Trophoblast cell (in vitro differentiated cells and primary cell): ENCODE data around the gene GAS5.
A peak's percentile ranks its signal among the peaks of the same experiment; 100 is the strongest.
"Not testable (repeated sequence)": the region's sequence is repeated elsewhere in the genome, so short reads cannot be mapped to it uniquely, and the experiment has no call there.

Experiments
- DNase-seq, 2 donors: peaks; one replicate each; pipeline ENCODE4 v3.0.0-alpha.2; 2016
- H2AFZ ChIP-seq: 2 replicates; pipeline ENCODE4 v1.6.1; 2013; ENCODE audit warnings: low read length, moderate library complexity, mild to moderate bottlenecking; ENCODE audit not compliant: insufficient read depth, poor library complexity
- H2AK5ac ChIP-seq: 2 replicates; pipeline ENCODE4 v1.6.1; 2013; ENCODE audit warnings: mild to moderate bottlenecking, low read length
- H2BK120ac ChIP-seq: 2 replicates; pipeline ENCODE4 v1.6.1; 2013; ENCODE audit warnings: low read length, mild to moderate bottlenecking, moderate library complexity; ENCODE audit not compliant: insufficient read depth, poor library complexity
- H2BK12ac ChIP-seq: 2 replicates; pipeline ENCODE4 v1.6.1; 2013; ENCODE audit warnings: mild to moderate bottlenecking, low read length, moderate library complexity
- H2BK5ac ChIP-seq: 2 replicates; pipeline ENCODE4 v1.6.1; 2013; ENCODE audit warnings: low read length, low read depth, moderate library complexity, mild to moderate bottlenecking; ENCODE audit not compliant: poor library complexity
- H3K14ac ChIP-seq: 2 replicates; pipeline ENCODE4 v1.6.1; 2013; ENCODE audit warnings: mild to moderate bottlenecking, low read length
- H3K18ac ChIP-seq: 2 replicates; pipeline ENCODE4 v1.6.1; 2013; ENCODE audit warnings: mild to moderate bottlenecking, low read length
- H3K23ac ChIP-seq: 2 replicates; pipeline ENCODE4 v1.6.1; 2013; ENCODE audit warnings: low read length
- H3K27ac ChIP-seq: 2 replicates; pipeline ENCODE4 v1.5.1; 2013; ENCODE audit warnings: low read depth, mild to moderate bottlenecking, inconsistent platforms, low read length, moderate library complexity
- H3K27me3 ChIP-seq: 2 replicates; pipeline ENCODE4 v1.6.1; 2013; ENCODE audit warnings: inconsistent platforms, mild to moderate bottlenecking, low read length, moderate library complexity; ENCODE audit not compliant: insufficient read depth
- H3K36me3 ChIP-seq, 2 experiments: 1 replicate in 1 of 2; 2 replicates in 1 of 2; pipeline ENCODE4 v1.6.1; 2013; ENCODE audit warnings: low read length in 2 of 2, mild to moderate bottlenecking in 2 of 2, moderate library complexity in 1 of 2; ENCODE audit not compliant: insufficient read depth in 2 of 2, control insufficient read depth in 1 of 2
- H3K4ac ChIP-seq: 2 replicates; pipeline ENCODE4 v1.6.1; 2013; ENCODE audit warnings: low read depth, mild to moderate bottlenecking, low read length, moderate library complexity
- H3K4me1 ChIP-seq, 2 experiments: 1 replicate in 1 of 2; 2 replicates in 1 of 2; pipeline ENCODE4 v1.6.1; 2013; ENCODE audit warnings: low read length in 2 of 2, mild to moderate bottlenecking in 2 of 2, moderate library complexity in 1 of 2; ENCODE audit not compliant: insufficient read depth in 2 of 2, control insufficient read depth in 1 of 2
- H3K4me2 ChIP-seq: 2 replicates; pipeline ENCODE4 v1.6.1; 2013; ENCODE audit warnings: inconsistent platforms, mild to moderate bottlenecking, low read length, moderate library complexity
- H3K4me3 ChIP-seq: 2 replicates; pipeline ENCODE4 v1.5.1; 2013; ENCODE audit warnings: mild to moderate bottlenecking, low read depth, low read length, inconsistent platforms
- H3K79me1 ChIP-seq: one replicate; pipeline ENCODE4 v1.6.1; 2013; ENCODE audit warnings: low read length
- H3K79me2 ChIP-seq: 2 replicates; pipeline ENCODE4 v1.6.1; 2013; ENCODE audit warnings: low read length, mild to moderate bottlenecking; ENCODE audit not compliant: control insufficient read depth, insufficient read depth, poor library complexity
- H3K9ac ChIP-seq: 2 replicates; pipeline ENCODE4 v1.6.1; 2013; ENCODE audit warnings: mild to moderate bottlenecking, low read length
- H3K9me3 ChIP-seq: 2 replicates; pipeline ENCODE4 v1.6.1; 2013; ENCODE audit warnings: low read depth, mild to moderate bottlenecking, control low read depth, inconsistent platforms, low read length; ENCODE audit not compliant: insufficient read depth
- H4K12ac ChIP-seq: 2 replicates; pipeline ENCODE4 v1.6.1; 2013; ENCODE audit warnings: low read depth, mild to moderate bottlenecking, low read length, moderate library complexity
- H4K8ac ChIP-seq: 2 replicates; pipeline ENCODE4 v1.6.1; 2013; ENCODE audit warnings: low read depth, mild to moderate bottlenecking, low read length, moderate library complexity
- H4K91ac ChIP-seq: one replicate; pipeline ENCODE4 v1.6.1; 2013; ENCODE audit warnings: low read depth, mild to moderate bottlenecking, low read length, moderate library complexity
- WGBS: extraction: QIAGEN DNeasy Blood & Tissue Kit; methylation state at CpG from one replicate; pipeline ENCODE4 v1.1.7; 2013; ENCODE audit warnings: missing lambda C conversion rate; ENCODE audit not compliant: insufficient read length, insufficient coverage; ENCODE audit errors: extremely low coverage; 5-methylcytosine and 5-hydroxymethylcytosine counted together

The GAS5 gene

GRCh38 chr1:173887627-173888026 is 19.8 kb upstream of the GAS5 start:
- no peak overlapping the region for H4K91ac ChIP-seq
- WGBS: no CpG with 5 or more reads among the region's 2 CpGs
- H3K79me2 ChIP-seq: no peaks in the 10 kb centered on the region
- no peaks in the 10 kb centered on the region for H3K4me1 ChIP-seq
- no peak overlapping the region for H4K8ac ChIP-seq
- H3K23ac ChIP-seq: no peak overlapping the region
- peak in 1 of 2 donors; percentile 60 for DNase-seq
- no peak overlapping the region for H3K4ac ChIP-seq
- no peak overlapping the region for H2AK5ac ChIP-seq
- no peak overlapping the region for H4K12ac ChIP-seq
- no peaks in the 10 kb centered on the region for H3K27me3 ChIP-seq
- H3K79me1 ChIP-seq: no peaks in the 10 kb centered on the region
- peaks cover 7 to 8% of the 10 kb centered on the region in 2 experiments for H3K36me3 ChIP-seq
- no peak overlapping the region for H3K27ac ChIP-seq
- no peak overlapping the region for H3K18ac ChIP-seq
- no peak overlapping the region for H2BK120ac ChIP-seq
- H3K9me3 ChIP-seq: no peaks in the 10 kb centered on the region
- H3K9ac ChIP-seq: no peak overlapping the region
- H2BK5ac ChIP-seq: no peak overlapping the region
- no peak overlapping the region for H3K14ac ChIP-seq
- H3K4me2 ChIP-seq: no peak overlapping the region
- no peak overlapping the region for H2BK12ac ChIP-seq
- no peak overlapping the region for H2AFZ ChIP-seq
- no peak overlapping the region for H3K4me3 ChIP-seq

GRCh38 chr1:173886746-173887611 is 19.2 kb upstream of the GAS5 start:
- H3K27me3 ChIP-seq: no peaks in the 10 kb centered on the region
- H2BK120ac ChIP-seq: no peak overlapping the region
- H3K4me3 ChIP-seq: no peak overlapping the region
- no peak overlapping the region for H2BK12ac ChIP-seq
- H3K4me2 ChIP-seq: no peak overlapping the region
- no CpG with 5 or more reads among the region's 4 CpGs for WGBS
- no peaks in the 10 kb centered on the region for H3K4me1 ChIP-seq
- no peak overlapping the region for H4K91ac ChIP-seq
- peaks cover 7 to 8% of the 10 kb centered on the region in 2 experiments for H3K36me3 ChIP-seq
- H4K12ac ChIP-seq: no peak overlapping the region
- H2AK5ac ChIP-seq: no peak overlapping the region
- no peak overlapping the region for H3K18ac ChIP-seq
- H3K23ac ChIP-seq: no peak overlapping the region
- H4K8ac ChIP-seq: no peak overlapping the region
- no peaks in the 10 kb centered on the region for H3K79me1 ChIP-seq
- no peak overlapping the region for H3K9ac ChIP-seq
- no peaks in the 10 kb centered on the region for H3K9me3 ChIP-seq
- H3K14ac ChIP-seq: no peak overlapping the region
- H2BK5ac ChIP-seq: no peak overlapping the region
- H3K27ac ChIP-seq: no peak overlapping the region
- H2AFZ ChIP-seq: no peak overlapping the region
- no peaks in the 10 kb centered on the region for H3K79me2 ChIP-seq
- H3K4ac ChIP-seq: no peak overlapping the region
- DNase-seq: no peak

- no peak overlapping the region for H2BK5ac ChIP-seq
- no peak overlapping the region for H2BK120ac ChIP-seq
- no peaks in the 10 kb centered on the region for H3K79me2 ChIP-seq
- WGBS: no CpG with 5 or more reads among the region's 5 CpGs
- no peak overlapping the region for H3K14ac ChIP-seq
- no peaks in the 10 kb centered on the region for H3K79me1 ChIP-seq
- peaks cover 7 to 8% of the 10 kb centered on the region in 2 experiments for H3K36me3 ChIP-seq
- H3K27ac ChIP-seq: no peak overlapping the region
- H4K8ac ChIP-seq: no peak overlapping the region
- H3K9ac ChIP-seq: no peak overlapping the region
- H3K4me1 ChIP-seq: no peaks in the 10 kb centered on the region
- no peak overlapping the region for H3K4ac ChIP-seq
- no peak overlapping the region for H2BK12ac ChIP-seq
- no peaks in the 10 kb centered on the region for H3K9me3 ChIP-seq
- H4K12ac ChIP-seq: no peak overlapping the region
- no peak overlapping the region for H3K18ac ChIP-seq
- H3K4me2 ChIP-seq: no peak overlapping the region
- H3K23ac ChIP-seq: no peak overlapping the region
- H2AFZ ChIP-seq: no peak overlapping the region
- no peak overlapping the region for H3K4me3 ChIP-seq
- H3K27me3 ChIP-seq: no peaks in the 10 kb centered on the region
- no peak overlapping the region for H2AK5ac ChIP-seq
- no peak for DNase-seq
- no peak overlapping the region for H4K91ac ChIP-seq
Observed at GRCh38 chr1:173884701-173885100, 16.9 kb upstream of the GAS5 start.

GRCh38 chr1:173881117-173881516 is 13.3 kb upstream of the GAS5 start:
- H3K23ac ChIP-seq, H3K79me2 ChIP-seq, H4K91ac ChIP-seq, H4K12ac ChIP-seq, H3K79me1 ChIP-seq, H2BK5ac ChIP-seq, H3K36me3 ChIP-seq, H2AK5ac ChIP-seq, H2BK12ac ChIP-seq, H3K27ac ChIP-seq, H3K4me1 ChIP-seq, H4K8ac ChIP-seq, H3K4me2 ChIP-seq, H2BK120ac ChIP-seq, H2AFZ ChIP-seq, H3K4ac ChIP-seq, DNase-seq, H3K27me3 ChIP-seq, H3K9me3 ChIP-seq, H3K4me3 ChIP-seq, H3K14ac ChIP-seq, H3K18ac ChIP-seq, H3K9ac ChIP-seq: not testable (repeated sequence)
- no CpG with 5 or more reads among the region's 4 CpGs for WGBS
